Muscle of arm (tissue), 12 donors: ENCODE data around the gene MRPL48. TPM values are rescaled to one million over a fixed set of nuclear protein-coding genes. Genes with fewer than 3 reads are reported as not detected.
A peak's percentile ranks its signal among the peaks of the same experiment; 100 is the strongest.
"Not testable (repeated sequence)": the region's sequence is repeated elsewhere in the genome, so short reads cannot be mapped to it uniquely, and the experiment has no call there.

Experiments used
- DNase-seq: peaks from one replicate; pipeline ENCODE4 v3.0.0-alpha.2; 2013
- polyA plus RNA-seq, 12 donors: library from polyadenylated mRNA; unstranded; fragments of 120-200 nt; gene quantifications; one replicate each; pipeline ENCODE4 v1.2.1, GENCODE V29; 2013; ENCODE audit not compliant: insufficient read length in 12 of 12

Gene MRPL48
- polyA plus RNA-seq, 12 donors, result 30.2 to 51.7 (median 42.3) TPM; not detected in 2

GRCh38 chr11:73762732-73763131, 24.9 kb upstream of the MRPL48 start:
- DNase-seq, result no peak

DNA sequence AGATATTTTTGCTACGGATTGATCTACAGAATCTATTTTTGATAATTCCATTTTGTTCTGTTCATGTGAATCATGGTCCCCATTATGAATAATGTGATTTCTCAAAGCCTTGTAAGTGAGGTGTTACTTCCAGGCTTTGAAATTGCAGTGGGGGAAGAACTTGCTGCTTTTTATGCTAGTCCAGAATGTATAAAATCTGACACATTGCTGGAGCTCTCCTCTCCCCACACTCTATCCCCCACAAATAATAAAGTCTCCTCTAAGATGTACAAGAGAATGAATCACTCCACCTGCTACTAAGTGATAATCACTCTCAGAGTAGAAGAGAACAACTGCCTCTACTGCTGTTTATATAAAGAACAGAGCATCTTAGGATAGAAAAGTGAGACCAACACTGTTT, 20.9 kb upstream of the MRPL48 start:
- DNase-seq, result no peak

GRCh38 chr11:73770811-73771210, 16.9 kb upstream of the MRPL48 start:
- DNase-seq, result not testable (repeated sequence)

DNA sequence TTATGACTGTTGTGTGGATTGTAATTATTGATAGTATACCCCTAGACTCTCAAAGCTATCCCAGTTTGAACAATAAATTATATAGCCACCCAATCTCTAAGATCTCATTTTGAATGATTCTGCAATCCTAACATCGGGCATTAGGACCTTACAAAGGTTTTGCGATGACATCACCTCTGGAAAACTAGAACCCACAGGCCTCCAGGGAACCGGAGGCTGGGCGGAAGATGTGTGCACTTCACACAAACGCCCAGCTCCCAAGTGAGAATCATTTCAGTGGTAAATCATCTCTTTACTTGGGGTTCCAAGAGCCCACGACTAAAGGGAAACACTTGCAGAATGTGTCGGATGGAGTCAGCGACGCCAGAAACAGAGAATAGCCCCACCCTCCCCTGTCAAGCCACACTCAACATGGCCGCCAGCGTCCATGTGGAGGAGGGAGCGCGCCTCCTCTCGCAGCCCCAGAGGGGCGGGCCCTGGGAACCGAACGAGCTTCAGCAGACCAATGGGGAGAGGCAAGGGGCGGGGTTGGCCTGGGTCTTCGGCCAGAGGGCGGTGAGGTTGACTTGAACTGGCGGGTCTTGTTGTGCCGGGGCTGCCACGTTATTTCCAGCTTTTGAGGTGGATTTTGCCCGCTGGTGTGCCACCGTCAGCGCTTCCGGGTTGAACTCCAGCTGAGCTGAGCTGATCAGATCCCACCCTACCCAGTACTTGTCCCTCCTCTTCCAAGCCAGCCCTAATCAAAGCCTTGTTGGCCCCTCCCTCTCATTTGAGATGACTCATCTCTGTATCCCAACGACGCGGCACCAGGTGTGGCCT, 8.4 kb upstream of the MRPL48 start:
- DNase-seq, result peak; percentile 99

DNA sequence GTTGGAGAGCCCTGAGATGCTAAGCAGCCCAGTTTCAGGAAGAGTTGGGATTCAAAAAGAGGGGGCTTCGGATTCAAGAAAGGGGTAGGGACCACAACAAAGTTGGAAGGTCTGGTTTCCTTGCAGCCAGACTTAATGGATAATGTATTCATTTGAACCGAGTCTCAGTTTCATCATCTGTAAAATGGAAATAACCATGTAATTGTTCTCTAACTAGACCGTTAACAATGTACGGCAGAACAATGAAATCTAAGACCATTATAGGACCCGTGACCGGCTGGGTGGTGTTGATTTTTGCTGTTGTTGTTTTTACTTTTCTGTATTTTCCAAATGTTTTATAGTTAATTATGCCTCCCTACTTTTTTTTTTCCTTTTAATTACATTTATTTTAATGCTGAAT, 6.4 kb upstream of the MRPL48 start:
- DNase-seq, result no peak

DNA sequence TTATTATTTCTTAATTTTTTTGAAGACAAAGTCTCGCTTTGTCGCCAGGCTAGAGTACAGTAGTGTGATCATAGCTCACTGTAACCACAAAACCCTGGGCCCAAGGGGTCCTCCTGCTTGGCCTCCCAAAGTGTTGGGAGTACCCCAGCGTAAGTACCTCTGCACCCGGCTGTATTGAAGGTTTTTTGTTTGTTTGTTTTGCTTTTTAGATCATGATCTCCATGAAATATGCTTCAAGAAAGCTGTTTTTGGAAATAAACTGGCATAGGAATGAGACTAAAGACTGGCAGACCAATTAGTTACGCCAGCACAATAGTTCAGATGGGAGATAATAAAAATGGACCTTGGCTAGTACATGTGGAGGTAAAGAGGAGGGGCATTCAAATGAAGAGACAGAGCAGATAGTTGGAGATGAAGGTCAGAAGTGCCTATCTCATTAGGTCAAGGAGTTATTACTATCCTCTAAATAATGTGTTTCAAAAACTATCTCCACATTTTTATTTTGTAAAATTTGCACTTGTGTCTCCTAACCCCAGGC, 4.1 kb upstream of the MRPL48 start:
- no peak for DNase-seq

- no peak for DNase-seq
Observed at GRCh38 chr11:73784080-73784634, 3.5 kb upstream of the MRPL48 start.

GRCh38 chr11:73784734-73785133, 2.9 kb upstream of the MRPL48 start:
- no peak for DNase-seq

DNA sequence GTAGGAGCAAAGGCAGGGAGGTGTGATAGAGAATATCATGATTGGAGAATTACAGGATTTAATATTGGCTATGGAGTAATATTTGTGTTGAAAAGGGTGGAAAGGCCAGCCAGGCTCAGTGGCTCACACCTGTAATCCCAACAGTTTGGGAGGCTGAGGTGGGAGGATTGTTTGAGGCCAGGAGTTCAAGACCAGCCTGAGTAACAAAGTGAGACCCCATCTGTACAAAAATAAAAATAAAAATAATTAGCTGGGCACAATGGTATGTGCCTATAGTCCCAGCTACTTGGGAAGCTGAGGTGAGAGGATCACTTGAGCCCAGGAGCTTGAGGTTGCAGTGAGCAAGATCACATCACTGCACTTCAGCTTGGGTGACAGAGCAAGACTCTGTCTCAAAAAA, 2.2 kb upstream of the MRPL48 start:
- not testable (repeated sequence) for DNase-seq

DNA sequence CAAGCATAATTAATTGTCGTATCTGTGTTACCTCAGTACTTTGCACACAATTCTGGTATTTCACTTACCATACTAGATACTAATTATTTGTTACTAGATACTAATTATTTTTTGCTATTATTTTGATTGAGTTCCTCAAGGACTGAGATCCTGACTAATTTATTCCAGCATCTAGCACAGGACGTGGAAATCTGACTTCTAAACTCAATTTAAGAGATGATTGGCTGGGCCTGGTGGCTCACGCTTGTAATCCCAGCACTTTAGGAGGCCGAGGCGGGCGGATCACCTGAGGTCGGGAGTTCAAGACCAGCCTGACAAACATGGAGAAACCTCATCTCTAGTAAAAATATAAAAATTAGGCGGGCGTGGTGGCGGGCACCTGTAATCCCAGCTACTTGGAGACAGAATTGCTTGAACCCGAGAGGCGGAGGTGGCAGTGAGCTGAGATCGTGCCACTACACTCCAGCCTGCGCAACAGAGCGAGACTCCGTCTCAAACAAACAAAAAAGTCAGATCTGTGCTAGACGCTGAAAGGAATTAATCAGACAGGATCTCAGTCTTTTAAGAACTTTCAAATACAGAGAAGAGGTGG, 527 bp upstream of the MRPL48 start:
- DNase-seq, result no peak

DNA sequence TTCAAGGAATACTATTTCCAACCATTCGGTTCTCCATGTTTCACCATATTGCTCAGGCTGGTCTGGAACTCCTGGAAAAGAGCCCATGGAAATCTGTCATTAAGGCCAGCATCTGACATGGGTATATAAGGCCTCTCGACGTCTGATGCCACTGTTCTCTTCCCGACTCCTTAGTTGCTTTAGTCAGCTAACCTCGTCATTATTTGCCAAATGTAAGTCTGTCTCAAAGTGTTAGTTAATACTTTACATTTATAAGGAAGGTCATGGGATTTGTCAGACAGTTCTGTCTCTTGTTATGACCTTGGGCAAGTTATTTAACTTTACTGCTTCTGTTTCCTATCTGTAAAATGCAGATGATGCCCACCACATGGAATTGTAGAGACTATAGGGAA, 1.6 kb downstream of the MRPL48 start:
- no peak for DNase-seq

- no peak for DNase-seq
Observed at GRCh38 chr11:73792584-73792983, 4.9 kb downstream of the MRPL48 start.

DNA sequence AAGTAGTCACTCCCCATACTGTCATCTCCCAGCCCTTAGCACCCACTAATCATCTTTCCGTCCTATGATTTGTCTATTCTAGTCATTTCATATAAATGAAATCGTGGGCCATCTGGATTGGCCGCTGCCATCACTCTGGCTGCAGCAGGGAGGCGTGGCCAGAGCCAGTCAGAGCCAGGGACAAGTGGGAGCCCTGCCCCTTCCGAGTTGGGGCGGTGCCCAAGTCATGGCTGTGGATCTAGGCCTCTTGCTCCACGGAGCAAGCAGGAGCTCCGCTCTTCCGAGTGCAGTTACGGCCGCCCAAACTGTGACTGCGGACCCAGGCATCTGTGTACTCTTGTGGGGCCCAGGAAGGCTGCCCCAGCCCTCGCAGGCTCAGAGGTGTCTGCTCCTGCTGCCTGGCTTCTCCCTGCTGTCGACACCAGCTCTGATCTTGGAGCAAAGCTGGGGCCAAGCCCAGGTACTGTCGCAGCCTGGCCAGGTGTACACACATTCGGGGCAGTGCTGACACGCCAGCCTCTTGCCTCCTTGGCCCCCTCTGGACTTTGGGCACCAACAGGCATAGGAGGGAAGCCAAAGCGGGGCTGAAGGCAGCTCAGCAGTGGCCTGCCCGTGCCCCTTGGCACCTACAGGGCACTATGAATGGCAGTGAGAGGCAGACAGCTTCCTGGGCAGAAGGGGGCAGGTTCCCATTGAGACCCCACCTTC, 8.4 kb downstream of the MRPL48 start:
- DNase-seq, result no peak

DNA sequence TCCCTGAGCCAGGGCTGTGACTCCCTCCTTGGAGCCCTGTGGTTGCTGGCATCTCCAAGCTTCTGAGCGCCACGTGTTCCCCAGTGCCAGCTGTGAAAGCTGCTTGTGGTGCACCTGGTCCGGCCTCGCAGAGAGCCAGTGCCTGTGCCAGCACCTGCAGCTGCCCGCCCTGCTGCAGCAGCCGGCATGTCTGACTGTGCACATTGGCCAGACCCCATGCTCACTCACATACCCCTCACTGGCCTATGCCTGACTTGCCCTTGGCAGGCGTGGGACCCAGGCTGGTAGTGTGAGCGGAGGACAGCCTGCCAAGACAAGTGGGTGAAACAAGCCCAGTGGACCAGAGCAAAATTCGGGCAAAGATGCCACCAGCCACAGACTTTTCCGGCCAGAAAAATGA, 9.8 kb downstream of the MRPL48 start:
- DNase-seq, result peak; percentile 28

DNA sequence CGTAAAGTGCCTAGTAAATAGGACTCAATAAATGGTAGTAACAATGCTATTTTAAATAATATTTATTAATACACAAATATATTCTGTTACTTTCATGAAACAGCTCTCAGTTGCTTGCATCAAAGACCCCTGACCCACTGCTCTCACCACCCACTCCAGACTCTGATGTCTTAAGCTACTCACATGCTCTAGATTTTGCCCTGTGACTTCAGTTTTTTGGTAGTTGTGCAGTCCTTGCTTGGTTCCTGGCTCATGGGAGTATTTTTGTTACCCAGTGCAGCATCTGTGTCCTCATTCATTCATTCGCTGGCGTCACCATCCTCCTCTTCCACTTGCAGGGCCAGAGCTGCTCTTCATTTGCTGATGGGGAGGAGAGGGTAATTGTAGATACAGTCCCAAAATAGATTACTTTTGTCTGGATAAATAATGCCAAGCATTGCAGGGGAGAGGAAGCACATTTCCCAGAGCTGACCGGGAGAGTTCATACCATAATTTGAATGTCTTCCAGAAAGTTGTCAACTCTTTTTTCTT, 12.7 kb downstream of the MRPL48 start:
- DNase-seq, result no peak

DNA sequence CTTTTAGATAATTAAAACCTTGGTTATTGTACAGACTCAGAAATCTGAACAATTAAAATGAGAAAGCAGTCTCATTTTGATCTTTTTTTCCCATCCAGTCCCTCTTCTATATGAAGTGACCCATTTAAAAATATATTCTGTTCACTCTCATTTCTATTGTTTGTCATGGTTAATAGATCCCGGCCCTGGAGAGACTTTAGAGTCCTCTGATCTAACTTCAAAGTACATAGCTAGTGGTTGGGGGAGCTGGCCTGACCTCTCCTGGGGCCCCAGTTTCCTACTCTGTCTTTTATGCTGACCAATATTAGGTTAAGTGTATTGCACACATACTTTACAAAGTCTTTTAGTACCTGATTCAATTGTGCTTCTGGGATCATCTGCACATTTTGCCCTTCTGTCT, 13.5 kb downstream of the MRPL48 start:
- no peak for DNase-seq

- DNase-seq, result no peak
Observed at GRCh38 chr11:73804712-73805111, 17.0 kb downstream of the MRPL48 start.

DNA sequence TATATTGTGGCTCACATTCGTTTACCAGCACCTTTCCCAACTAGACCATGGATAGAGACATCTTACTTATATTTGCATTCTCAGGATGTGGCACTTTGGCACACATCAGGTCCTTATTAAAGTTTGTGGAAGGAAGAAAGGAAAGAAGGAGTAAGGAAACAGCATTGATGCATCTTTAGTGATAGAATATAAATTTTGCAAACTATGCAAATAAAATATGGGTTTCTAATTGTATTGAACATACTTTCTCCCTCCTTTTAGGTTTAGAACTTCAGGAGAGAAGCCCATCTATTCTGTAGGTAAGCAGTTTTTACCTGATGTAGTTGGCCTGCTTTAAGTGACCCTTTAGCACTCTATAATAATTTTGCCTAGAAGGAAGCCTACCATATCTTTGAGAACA, 20.4 kb downstream of the MRPL48 start:
- DNase-seq, result no peak

GRCh38 chr11:73810637-73811036, 23.0 kb downstream of the MRPL48 start:
- no peak for DNase-seq

DNA sequence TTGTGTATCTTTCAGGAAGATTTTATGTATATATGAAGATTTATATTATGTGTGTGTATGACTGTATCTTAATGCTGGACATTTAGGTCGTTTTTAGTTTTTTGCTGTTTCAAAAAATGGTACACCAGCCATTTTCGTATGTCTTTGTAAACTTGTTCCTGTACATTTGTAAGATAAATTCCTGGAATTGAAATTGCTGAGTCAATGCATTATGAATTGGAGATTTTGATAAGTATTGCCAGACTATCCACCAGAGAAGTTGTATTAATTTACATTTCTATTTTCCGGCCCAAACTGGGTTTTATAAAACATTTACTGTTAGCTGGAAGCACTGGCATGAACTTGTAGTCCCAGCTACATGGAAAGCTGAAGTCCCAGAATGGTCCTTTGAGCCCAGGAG, 24.6 kb downstream of the MRPL48 start:
- no peak for DNase-seq

GRCh38 chr11:73814812-73815211, 27.1 kb downstream of the MRPL48 start:
- no peak for DNase-seq

DNA sequence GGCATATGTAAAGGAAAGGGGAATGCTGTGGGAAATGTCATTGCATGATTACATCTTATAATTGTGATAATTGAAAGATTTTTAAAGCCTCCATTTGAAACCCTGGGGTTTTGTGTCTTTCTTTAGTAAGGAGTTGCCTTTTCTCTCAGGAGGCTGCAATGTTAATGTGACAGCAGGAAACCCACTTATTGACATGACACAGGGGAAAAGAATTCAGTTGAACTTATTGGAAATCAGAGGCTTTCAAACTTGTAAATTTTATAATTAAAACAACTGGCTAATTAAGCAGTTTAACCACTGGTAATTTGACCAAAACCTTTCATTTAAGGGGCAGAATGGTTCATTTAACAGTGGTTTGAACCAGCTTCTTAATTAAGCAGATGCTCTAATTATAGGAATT, 31.2 kb downstream of the MRPL48 start:
- DNase-seq, result no peak
